Tibial nerve (tissue), 4 donors: ENCODE data around the gene ZBTB3. TPM values are rescaled to one million over a fixed set of nuclear protein-coding genes. Genes with fewer than 3 reads are reported as not detected.
A peak's percentile ranks its signal among the peaks of the same experiment; 100 is the strongest.
"Not testable (repeated sequence)": the region's sequence is repeated elsewhere in the genome, so short reads cannot be mapped to it uniquely, and the experiment has no call there.

Source experiments
- DNase-seq, 2 donors: peaks; one replicate each; pipeline ENCODE4 v3.0.0-alpha.2; 2019; ENCODE audit warnings: low spot score in 2 of 2
- H3K27ac ChIP-seq, 4 donors: fragments of 200-600 bp; sonication (generic) in 3 of 4; one replicate each; pipeline ENCODE4 v1.5.1; 2017 to 2019; ENCODE audit warnings: mild to moderate bottlenecking in 1 of 4
- H3K27me3 ChIP-seq, 2 donors: fragments of 200-600 bp; sonication (generic) in 1 of 2; one replicate each; pipeline versions ENCODE4 v1.5.1 to v1.6.0; 2017 to 2019
- H3K36me3 ChIP-seq, 3 donors: fragments of 200-600 bp; sonication (generic); one replicate each; pipeline ENCODE4 v1.5.1; 2018 to 2019
- H3K4me1 ChIP-seq, 4 donors: fragments of 200-600 bp; sonication (generic) in 3 of 4; one replicate each; pipeline ENCODE4 v1.5.1; 2017 to 2019
- H3K4me3 ChIP-seq, 4 donors: fragments of 200-600 bp; sonication (generic) in 3 of 4; one replicate each; pipeline ENCODE4 v1.5.1; 2017 to 2019; ENCODE audit warnings: mild to moderate bottlenecking in 1 of 4, moderate library complexity in 1 of 4
- H3K9me3 ChIP-seq, 4 donors: fragments of 200-600 bp; sonication (generic) in 3 of 4; one replicate each; pipeline ENCODE4 v1.5.1; 2017 to 2019
- EP300 ChIP-seq, 2 donors: sonication (generic); formaldehyde crosslinking; IDR thresholded peaks; one replicate each; pipeline ENCODE4 v1.6.1; 2017; ENCODE audit warnings: antibody characterized with exemption in 2 of 2, mild to moderate bottlenecking in 1 of 2
- POLR2A ChIP-seq, 2 donors: fragments of 450-650 bp; IDR thresholded peaks; one replicate each; pipeline ENCODE4 v1.6.1; 2017; ENCODE audit warnings: antibody characterized with exemption in 2 of 2, mild to moderate bottlenecking in 2 of 2, moderate library complexity in 2 of 2
- WGBS, 2 donors: methylation state at CpG; one replicate each; pipeline ENCODE4 v1.1.5; 2018; 5-methylcytosine and 5-hydroxymethylcytosine counted together
- total RNA-seq, 4 donors: library from RNA; depleted of rRNA; stranded (reverse); fragments of >200 nt; gene quantifications; one replicate each; pipeline ENCODE4 v1.1.0, GENCODE V29; 2016
- TF ChIP-seq, protein P1 (sequence below), 5 experiments: fragments of 200-600 bp in 3 of 5; fragments of 450-650 bp in 2 of 5; sonication (generic) in 3 of 5; IDR thresholded peaks; one replicate each; pipeline ENCODE4 v1.5.1; 2016 to 2019; ENCODE audit warnings: antibody characterized with exemption in 5 of 5, mild to moderate bottlenecking in 3 of 5, moderate library complexity in 2 of 5

Gene ZBTB3
- total RNA-seq, 4 donors from 2014 or later, result 8.1 to 9.8 (median 8.9) TPM

DNA sequence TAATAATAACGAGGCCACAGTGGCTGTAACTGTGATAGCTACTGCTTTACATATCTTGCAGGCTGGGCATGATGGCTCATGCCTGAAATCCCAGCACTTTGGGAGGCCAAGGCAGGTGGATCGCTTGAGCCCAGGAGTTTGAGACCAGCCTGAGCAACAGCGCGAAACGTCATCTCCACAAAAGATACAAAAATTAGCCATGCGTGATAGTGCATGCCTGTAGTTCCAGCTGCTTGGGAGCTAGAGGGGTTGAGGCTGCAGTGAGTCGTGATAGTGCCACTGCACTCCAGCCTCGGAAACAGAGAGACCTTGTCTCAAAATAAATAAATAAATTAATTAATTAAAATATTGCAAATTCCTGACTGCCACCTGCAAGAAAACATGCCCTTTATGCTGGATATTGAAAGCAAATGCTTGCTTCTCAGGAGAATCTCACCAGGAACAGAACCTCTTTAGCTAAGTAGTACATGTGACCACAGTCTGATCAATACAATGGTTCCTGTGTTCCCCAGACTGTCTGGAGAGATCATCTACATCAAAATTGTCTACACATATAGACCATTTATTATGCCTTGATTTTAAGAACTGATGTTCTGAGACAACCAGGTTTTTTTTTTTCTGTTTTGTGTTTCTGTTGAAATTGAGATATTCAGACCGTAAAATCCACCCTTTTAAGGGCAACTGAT lies 6.3 kb downstream of the ZBTB3 start:
- no peak for DNase-seq
- Histone ChIP-seq H3K27me3 (no peaks in the 10 kb centered on the region), H3K4me1 (peaks cover 0 to 28% (median under 1%) of the 10 kb centered on the region in 4 donors), H3K27ac (peak overlapping the region in 1 of 4 donors; percentile 21), H3K4me3 (no peak overlapping the region), H3K9me3 (no peaks in the 10 kb centered on the region), H3K36me3 (peaks cover 0 to 25% (median 0%) of the 10 kb centered on the region in 3 donors)
- TF ChIP-seq EP300 (IDR thresholded peaks at IDR 0.05) (no peak), POLR2A (IDR thresholded peaks at IDR 0.05) (no peak)
- TF ChIP-seq, protein P1, sequence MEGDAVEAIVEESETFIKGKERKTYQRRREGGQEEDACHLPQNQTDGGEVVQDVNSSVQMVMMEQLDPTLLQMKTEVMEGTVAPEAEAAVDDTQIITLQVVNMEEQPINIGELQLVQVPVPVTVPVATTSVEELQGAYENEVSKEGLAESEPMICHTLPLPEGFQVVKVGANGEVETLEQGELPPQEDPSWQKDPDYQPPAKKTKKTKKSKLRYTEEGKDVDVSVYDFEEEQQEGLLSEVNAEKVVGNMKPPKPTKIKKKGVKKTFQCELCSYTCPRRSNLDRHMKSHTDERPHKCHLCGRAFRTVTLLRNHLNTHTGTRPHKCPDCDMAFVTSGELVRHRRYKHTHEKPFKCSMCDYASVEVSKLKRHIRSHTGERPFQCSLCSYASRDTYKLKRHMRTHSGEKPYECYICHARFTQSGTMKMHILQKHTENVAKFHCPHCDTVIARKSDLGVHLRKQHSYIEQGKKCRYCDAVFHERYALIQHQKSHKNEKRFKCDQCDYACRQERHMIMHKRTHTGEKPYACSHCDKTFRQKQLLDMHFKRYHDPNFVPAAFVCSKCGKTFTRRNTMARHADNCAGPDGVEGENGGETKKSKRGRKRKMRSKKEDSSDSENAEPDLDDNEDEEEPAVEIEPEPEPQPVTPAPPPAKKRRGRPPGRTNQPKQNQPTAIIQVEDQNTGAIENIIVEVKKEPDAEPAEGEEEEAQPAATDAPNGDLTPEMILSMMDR (IDR thresholded peaks at IDR 0.05), result no peak
- 40 to 63% methylated on average over 9 of the region's 9 CpGs for WGBS, 2 donors

DNA sequence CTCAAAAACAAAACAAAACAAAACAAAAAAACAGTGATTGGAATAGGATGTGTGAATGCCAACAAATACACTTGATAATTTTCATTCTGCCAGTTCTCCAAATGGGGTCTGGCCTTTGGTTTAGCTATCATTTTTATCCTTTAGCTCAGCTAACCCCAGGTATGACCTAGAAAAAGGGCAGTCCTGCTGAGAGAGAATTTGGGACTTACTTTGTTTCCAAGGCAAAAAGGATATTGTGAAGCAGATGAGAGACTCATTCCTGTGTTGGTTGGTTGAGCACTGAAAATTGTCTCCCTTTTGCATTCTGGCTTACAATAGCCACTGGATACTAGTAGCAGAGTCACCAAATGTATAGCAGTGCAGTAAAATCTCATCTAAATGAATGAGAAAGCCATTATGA lies 16.8 kb downstream of the ZBTB3 start:
- H3K27me3 ChIP-seq, result no peaks in the 10 kb centered on the region
- H3K4me1 ChIP-seq, result peaks cover 0 to 16% (median 0%) of the 10 kb centered on the region in 4 donors
- TF ChIP-seq, protein P1 (IDR thresholded peaks at IDR 0.05), result no peak
- TF ChIP-seq POLR2A (IDR thresholded peaks at IDR 0.05), result no peak
- TF ChIP-seq EP300 (IDR thresholded peaks at IDR 0.05), result no peak
- H3K4me3 ChIP-seq, result no peak overlapping the region
- no peak overlapping the region for H3K27ac ChIP-seq
- H3K36me3 ChIP-seq, result peaks cover 0 to 94% (median 17%) of the 10 kb centered on the region in 3 donors
- H3K9me3 ChIP-seq, result no peaks in the 10 kb centered on the region
- no peak for DNase-seq

DNA sequence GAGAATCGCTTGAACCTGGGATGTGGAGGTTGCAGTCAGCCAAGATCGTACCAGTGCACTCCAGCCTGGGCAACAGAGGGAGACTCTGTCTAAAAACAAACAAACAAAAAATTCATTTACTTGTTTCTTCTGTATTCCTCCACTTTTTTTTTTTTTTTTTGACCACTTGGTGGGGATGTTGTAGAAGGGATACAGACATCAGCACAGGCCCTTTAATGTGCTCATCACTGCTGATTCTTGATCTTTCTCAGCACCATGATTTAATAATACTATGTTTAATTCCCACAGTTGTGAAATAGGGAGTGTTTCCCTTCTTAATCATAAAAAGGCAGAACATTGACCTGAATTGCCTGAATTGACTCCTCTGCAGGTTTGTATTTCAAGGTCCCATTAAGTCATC lies 21.1 kb downstream of the ZBTB3 start:
- H3K36me3 ChIP-seq, result peaks cover 0 to 62% (median 16%) of the 10 kb centered on the region in 3 donors
- H3K4me1 ChIP-seq, result peaks cover 0 to 47% (median 21%) of the 10 kb centered on the region in 4 donors
- no peak overlapping the region for H3K4me3 ChIP-seq
- no peaks in the 10 kb centered on the region for H3K9me3 ChIP-seq
- no peak overlapping the region for H3K27ac ChIP-seq
- TF ChIP-seq EP300 (IDR thresholded peaks at IDR 0.05) (no peak), POLR2A (IDR thresholded peaks at IDR 0.05) (no peak)
- no peak for DNase-seq
- no peaks in the 10 kb centered on the region for H3K27me3 ChIP-seq
- WGBS, 2 donors, result 46 to 62% methylated on average over 2 of the region's 2 CpGs

DNA sequence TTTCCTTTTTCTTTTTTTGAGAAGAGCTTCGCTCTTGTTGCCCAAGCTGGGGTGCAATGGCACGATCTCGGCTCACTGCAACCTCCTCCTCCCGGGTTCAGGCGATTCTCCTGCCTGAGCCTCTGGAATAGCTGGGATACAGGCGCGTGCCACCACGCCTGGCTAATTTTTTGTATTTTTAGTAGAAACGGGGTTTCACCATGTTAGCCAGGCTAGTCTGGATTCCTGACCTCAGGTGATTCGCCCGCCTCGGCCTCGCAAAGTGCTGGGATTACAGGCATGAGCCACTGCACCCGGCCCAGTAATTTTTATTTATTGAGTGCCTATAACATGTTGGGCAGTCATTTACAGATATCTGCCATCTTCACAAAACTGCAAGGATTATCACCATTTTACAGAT lies 23.9 kb downstream of the ZBTB3 start:
- Histone ChIP-seq H3K36me3 (peaks cover 0 to 34% (median 0%) of the 10 kb centered on the region in 3 donors), H3K4me3 (peak overlapping the region in 2 of 4 donors; percentile 12 to 96), H3K4me1 (peaks cover 0 to 57% (median 28%) of the 10 kb centered on the region in 4 donors), H3K27ac (peak overlapping the region in 1 of 4 donors; percentile 97)
- not testable (repeated sequence) for DNase-seq, H3K9me3 ChIP-seq, H3K27me3 ChIP-seq
- WGBS, 2 donors, result 83 to 88% methylated on average over 14 of the region's 14 CpGs

DNA sequence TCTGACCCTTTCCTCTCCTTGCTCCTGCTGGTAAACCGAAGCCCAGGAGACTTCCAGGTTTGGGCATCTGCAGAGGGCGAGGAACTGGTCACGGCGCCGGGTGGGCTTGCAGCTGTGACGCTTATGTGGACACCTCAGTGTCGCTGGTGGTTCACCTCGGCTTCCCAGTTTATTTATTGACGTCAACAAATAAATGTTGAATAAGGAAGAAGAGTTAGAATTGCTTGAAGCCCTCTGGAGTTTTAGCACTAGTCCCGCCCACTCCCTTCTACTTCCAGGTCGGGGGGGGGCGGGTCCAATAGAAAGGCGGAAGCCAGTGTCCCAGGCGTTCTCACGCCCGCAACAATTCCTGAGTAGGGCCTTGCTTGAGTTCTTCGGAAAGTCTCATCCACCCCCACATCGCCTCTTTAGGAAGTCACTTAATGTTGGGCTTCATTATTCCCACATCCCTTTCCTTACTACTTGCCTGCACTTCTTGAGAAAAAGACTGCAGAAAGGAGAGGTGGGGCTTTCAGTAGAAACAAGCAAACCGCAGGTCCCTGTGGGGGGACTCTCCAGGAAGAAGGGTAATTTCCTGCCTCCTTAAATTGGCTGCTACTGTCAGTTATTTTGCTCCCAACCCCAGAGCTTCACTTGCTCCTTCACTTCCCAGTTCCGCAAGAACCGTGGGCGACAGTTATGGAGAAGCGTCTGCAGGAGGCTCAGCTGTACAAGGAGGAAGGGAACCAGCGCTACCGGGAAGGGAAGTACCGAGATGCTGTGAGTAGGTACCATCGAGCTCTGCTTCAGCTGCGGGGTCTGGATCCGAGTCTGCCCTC lies 25.6 kb downstream of the ZBTB3 start, which contains the start of gene TTC9C:
TSS of gene TTC9C (plus strand) at position 316 of the 818 bp plus-strand sequence. CDS start at position 679, 363 bp downstream.
- H3K27ac ChIP-seq, result peak within 1 kb of the TSS; percentile 77 to 97 (median 90)
- DNase-seq, result peak; percentile 88 to 95
- peak within 1 kb of the TSS; percentile 66 to 96 (median 90) for H3K4me3 ChIP-seq
- no peaks in the 10 kb centered on the region for H3K9me3 ChIP-seq
- peaks cover 0 to 70% (median 44%) of the 10 kb centered on the region in 4 donors for H3K4me1 ChIP-seq
- H3K36me3 ChIP-seq, result peaks cover 0 to 22% (median 8%) of the 10 kb centered on the region in 3 donors
- TF ChIP-seq EP300 (IDR thresholded peaks at IDR 0.05), result peak in 1 of 2 donors; percentile 90
- TF ChIP-seq, protein P1 (IDR thresholded peaks at IDR 0.05), result no peak
- peak; percentile 57 to 59 for TF ChIP-seq POLR2A (IDR thresholded peaks at IDR 0.05)
- WGBS, 2 donors, result 1% methylated on average over 29 of the region's 29 CpGs
- no peaks in the 10 kb centered on the region for H3K27me3 ChIP-seq

DNA sequence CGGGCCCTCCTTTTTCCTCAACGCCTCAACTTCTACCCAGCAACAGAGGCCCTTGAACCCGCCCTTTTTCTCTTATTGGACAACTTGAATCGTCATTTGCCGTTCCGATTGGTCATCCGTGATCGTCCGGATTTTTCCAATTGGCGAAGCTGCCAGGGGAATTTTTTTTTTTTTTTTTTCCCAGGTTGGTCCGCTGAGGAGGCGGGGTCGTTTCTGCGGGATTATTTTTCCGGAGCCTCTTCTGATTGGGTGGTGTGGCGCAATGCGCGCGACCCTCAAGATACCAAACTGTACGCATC lies 26.1 kb downstream of the ZBTB3 start:
- Histone ChIP-seq H3K27ac (peak overlapping the region; percentile 77 to 97 (median 90)), H3K27me3 (no peaks in the 10 kb centered on the region), H3K4me3 (peak overlapping the region; percentile 66 to 96 (median 90)), H3K4me1 (peaks cover 0 to 70% (median 47%) of the 10 kb centered on the region in 4 donors), H3K36me3 (peaks cover 3 to 22% (median 13%) of the 10 kb centered on the region in 3 donors), H3K9me3 (no peaks in the 10 kb centered on the region)
- no peak for TF ChIP-seq POLR2A (IDR thresholded peaks at IDR 0.05)
- TF ChIP-seq EP300 (IDR thresholded peaks at IDR 0.05), result no peak
- WGBS, 2 donors, result 0 to 1% methylated on average over 20 of the region's 20 CpGs
- peak; percentile 69 to 91 for DNase-seq
